Activated CD8-positive, alpha-beta memory T cell treated with anti-CD3 and anti-CD28 coated beads, Interleukin-2, amount 50 U/mL, for 1 hour (primary cell): ENCODE results near the gene NR5A2.

Experiments used
- DNase-seq: peaks from one replicate; pipeline ENCODE4 v3.0.0-alpha.2; 2020; ENCODE audit errors: extremely low read depth

NR5A2 gene

DNA sequence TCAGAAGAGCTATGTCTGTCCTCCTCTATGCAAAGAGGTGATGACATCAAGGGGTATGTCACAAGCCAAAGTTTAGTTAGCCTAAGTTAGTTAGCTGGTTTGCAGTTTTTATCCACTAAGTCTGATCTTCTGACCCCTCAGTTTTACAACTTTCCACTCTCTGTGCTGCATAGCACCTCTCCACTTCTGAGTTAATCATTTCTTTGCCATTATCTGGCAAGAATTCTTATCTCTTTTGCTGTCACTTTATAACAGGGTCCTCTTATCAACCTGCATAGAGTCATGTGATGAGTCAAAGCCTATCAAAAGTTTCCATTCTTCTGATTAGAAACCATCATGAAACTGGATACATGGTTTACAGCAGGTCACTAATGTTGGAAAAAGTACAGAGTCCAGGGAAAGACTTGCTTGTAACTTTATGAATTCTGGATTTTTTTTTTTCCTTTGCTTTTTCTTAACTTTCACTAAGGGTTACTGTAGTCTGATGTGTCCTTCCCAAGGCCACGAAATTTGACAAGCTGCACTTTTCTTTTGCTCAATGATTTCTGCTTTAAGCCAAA is at the start of gene NR5A2:
Gene NR5A2, plus strand, starts transcription at position 447 of the 560 bp plus-strand sequence. CDS start 138 bp downstream, outside the sequence.
- no peak for DNase-seq

DNA sequence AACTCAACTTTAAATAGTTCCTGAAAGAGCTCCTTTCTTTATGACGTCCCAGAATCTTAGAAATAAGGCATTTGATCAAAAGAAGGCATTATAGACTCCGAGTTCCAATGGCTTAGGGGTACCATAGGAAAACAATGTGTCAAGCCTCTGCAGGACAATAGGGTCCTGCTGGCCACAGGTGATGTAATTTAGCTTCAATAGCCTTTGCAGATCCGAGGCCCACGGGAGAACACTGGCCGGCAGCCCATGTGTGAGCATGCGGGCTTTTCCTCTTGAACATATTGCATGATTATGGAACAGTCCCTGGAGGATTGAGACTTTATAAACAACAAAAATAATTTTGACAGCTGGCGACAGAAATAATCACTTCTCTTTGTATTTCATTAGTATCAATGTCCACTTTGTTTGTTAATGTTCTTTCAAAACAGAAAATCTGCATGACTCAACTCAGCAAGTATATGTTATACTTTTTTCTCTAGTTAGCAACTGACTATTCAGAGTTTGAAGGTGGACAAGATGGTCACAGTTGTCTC is 49.0 kb upstream of the NR5A2 start:
- no peak for DNase-seq

DNA sequence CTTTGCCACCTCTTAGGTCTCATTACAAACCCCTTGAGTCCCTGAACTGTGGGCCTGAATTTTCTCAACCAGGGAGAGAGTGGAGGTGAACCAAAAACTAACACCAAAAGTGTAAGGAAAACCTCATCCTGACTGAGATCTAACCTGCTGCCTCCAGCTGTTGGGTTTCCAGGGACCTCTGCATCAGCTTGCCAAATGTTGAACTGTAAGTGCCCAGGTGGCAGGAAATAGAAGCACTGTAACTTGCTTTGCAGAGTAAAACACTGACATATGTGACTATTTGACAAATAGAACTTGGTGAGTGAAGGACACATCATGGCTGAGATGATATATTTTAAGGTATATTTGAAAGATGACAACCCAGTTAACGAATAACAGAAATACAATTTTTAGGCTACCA is 48.4 kb upstream of the NR5A2 start:
- no peak for DNase-seq

DNA sequence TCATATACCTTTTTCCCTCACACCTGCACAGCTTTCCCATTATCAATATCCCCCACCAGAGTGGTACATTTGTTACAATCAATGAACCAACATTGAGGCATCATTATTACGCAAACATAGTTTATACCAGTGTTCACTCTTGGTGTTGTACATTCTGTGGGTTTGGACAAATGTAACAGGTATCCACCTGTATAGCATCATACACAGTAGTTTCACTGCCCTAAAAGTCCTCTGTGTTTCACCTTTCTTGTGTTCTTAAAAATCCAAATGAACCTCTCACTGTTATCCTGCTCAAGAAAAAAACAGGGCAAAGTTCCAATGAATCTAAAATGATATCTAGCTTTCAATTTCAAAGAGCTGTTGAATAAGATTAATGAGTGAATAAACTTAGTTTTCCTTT is 45.9 kb upstream of the NR5A2 start:
- no peak for DNase-seq

DNA sequence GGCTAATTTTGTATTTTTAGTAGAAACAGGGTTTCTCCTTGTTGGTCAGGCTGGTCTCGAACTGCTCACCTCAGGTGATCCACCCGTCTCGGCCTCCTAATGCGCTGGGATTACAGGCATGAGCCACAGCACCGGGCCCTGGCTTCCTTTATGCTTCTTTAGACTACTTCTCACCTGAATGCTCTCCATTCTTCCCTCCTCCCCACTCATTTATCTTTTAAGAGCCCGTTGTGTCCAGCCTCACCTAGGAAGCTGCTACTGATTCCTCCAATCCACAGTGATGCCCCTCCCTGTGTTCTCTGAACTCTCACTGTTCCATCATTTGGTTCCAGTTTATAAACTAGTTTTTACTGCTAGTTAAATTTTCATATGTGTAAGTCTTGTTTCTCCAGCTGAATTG is 44.9 kb upstream of the NR5A2 start:
- no peak for DNase-seq

DNA sequence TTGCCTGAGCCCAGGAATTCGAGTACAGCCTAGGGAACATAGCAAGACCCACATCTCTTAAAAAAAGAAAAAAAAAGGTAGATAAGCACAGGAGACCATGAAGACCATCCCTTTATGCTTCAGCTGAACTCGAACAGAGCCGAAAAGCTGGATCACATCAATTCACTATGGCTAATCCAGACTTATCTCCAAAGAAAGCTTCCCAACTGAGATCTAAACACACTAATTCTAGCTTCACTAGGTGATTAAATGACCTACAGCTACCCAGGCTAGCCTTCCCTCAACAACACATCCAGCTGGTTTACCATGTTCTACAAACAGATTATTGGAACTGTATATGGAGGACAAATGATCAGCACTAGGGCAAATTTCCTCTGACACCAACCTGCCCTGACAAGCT is 44.0 kb upstream of the NR5A2 start:
- DNase-seq: no peak

DNA sequence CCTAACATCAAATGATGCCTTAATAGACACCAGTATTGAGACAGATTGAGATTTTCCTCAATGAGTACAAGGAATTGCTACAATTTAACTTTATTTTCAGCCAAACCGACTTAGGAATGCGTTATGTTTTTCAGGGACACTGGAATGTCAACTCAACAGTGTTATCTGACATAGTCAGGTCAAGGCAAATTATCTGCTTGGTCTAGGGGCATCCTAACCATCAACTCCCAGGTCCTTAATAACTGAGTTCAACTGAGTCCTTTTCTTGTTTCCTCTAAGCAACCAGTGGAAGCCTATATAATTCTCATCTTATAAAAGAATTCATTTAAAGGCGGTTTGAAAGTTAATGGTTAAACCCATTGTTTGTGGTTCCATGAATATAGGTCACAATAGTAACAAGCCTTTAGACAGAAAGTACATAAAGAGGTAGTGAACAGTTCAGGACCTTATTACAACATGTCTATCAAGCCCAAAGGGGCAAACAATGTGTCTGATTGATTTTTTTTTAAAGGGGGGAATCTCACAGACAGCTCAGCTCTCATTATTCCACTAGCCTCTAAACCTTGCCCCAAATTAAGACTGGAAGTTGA is 32.3 kb upstream of the NR5A2 start:
- DNase-seq: no peak

DNA sequence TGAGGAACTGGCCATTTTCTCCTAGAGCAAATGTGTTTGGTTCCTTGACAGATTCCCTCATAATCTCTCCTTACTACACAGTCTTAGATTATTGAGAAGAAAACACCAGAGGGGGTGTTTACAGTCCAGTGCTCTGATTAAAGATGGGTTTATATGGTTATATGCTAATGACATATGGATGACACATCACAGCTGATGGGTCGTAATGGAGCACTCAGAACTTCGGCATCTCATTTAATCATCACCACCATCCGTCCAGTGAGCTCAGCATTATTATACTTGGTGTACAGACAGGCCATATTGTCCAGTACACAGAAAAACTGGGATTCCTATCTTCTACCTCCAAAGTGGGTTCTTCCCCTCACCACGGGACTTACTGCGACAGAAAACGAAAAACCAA is 22.3 kb upstream of the NR5A2 start:
- no peak for DNase-seq

DNA sequence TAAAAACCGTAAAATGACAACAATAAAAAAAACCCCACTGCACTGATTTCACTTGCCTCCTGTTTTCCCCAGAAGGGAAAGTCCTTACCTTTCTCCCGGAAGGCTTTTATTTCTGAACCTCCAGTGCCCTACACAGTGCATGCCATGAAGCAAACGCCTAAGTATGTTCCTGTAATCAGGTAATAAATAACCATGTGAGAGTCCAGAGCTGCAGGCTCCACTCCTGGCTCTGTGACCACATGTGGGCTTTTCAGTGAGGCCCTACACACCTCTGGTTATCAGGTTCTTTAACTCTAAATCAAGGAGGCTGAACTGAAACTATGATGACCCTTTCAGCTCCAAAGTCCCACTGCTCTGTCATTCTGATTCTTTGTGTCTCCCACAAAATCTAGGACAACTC is 20.8 kb upstream of the NR5A2 start:
- DNase-seq: no peak

DNA sequence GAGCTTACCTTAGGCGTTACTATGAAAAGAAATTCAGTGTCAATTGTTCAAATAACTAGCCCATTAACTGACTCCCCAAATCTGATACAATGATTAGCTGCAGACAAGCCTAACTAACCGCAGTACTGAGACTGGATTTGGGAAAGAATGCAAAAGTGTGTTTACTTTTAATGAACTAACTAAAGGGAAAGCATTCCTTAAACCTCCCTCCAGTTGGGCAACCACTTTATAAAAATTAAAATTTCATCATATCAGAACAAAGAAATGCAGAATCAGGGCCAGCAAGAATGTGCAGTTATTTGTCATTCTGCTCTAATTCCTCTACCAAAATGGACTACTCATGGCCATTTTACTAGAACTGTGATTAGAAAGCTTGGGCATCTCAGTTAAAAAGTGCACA is 11.7 kb upstream of the NR5A2 start:
- no peak for DNase-seq

DNA sequence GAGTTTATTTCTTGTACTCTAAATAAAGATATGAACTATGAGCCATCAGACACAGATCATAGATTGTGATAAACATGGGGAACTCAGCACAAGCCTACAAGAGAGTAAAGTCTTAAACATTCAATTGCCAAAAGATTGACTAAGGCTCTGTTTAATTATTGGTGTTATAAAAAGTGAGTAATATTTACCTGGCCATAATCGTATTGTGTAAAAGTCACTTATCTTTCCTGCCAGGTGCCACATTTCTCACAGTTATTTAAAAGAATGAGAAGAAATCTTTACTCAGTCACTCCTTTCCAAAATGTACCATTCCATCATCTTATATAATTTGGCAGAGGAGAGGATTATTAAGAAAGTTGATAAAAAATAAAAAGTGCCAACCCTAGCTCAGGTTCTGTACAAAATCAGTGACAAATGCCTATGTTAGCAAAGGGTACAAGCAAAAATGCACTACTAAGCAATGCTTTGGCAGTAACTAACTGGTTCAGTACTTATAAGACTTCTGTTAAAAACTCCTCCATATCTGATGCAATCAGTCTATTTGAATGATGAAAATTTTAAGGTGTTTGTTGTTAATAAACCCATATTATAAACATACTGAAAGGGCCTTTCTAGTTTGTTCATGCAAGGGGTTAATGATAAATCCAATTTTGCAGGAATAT is 5.8 kb upstream of the NR5A2 start:
- no peak for DNase-seq

DNA sequence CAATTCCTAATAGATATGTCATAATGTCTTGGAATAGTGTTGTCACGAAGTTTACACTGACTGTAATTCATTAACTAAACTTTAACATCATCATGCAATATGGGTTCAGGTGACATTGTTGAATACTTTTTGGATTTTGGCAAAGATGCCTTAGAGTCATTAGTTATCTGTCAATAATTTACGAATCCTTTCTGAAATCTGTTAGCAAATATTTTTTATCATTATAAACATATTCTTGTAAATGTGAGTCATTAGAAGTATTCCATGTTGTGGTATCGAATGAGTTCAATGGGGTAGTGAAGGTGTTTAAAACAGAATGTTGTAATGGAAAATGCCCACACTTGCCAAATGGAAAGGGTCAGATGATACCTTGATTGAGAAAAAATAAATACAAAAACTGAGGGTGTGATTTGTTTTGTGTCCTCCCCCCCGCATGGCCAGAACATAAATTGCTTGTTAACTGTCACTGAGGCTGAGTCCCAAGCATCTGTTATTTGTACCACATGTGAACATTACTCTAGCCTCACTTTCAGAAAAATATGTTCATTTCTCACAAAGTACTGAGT is 5.2 kb upstream of the NR5A2 start:
- DNase-seq: no peak

DNA sequence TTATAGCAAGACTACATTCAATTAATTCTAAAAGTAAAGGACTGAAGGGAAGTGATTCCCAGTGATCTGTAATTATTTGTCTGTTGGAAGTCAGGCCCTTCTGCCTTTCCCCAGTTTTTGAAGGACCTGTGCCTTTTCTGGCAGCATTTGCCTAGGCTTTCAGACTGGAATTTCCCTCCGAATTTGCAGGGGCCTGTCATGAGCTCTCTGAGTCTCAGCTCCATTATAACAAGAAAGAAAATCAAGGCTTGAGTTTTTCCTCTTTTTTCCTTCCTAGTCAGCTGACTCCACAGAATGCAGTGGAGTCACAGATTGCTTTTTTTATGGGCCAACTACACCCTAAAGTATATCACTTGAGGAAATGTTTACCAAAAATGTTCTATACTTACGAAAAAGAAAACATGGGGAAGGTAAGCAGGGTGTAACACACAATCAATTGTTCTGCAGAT is 1.1 kb downstream of the NR5A2 start:
- no peak for DNase-seq

DNA sequence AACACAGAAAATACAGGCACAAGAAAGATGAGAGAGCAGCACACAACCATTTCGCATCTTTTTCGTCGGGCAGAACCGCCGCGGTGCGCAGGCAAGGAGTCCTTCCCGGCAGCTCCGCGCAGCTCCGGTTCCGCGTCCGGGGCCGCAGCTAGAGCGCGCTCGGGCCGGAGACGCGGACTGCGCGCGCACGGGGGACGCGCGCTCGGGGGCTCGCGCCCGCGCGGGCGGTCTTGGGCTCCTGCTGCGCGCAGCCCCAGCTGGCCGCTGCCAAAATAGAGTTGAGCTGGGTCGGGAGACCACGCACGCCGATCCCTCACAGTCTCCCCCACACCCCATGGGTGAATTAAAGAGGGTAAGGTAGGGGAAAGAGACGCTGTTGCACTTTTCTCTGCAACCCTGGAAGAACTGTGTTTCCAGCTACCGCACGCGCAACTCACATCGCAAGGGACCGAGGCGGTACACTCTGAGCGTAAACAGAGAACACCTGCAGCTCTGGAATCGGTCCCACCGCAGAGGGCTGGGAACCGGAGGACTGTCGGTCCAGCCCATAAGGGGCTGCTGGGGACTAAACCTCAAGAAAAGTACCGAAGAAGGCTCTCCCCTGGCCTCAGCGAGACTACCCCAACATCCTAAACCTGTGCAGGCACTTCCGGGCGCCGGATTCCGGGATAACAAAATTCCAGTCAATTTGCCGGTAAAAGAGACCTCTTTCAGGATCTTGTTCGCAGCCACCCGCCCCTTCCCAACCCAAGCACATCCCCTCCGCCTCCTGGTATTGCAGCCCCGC is 1.7 kb downstream of the NR5A2 start:
- DNase-seq: no peak

DNA sequence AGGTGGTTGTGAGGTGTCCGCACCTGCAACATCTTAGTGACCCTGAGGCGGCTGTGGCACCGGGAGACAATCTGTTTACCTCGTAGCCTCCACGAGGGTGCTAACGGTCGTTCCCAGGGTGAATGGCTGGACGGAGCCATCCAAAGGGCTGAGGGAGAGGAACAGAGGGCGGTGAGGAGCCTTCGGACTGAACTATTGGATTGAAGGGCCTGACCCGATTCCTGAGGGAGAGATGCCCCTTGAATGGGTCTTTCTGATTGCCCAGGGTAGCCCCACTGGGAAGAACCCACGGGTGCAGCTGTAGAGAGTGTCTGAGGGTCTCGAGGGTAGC is 2.3 kb downstream of the NR5A2 start:
- DNase-seq: no peak

DNA sequence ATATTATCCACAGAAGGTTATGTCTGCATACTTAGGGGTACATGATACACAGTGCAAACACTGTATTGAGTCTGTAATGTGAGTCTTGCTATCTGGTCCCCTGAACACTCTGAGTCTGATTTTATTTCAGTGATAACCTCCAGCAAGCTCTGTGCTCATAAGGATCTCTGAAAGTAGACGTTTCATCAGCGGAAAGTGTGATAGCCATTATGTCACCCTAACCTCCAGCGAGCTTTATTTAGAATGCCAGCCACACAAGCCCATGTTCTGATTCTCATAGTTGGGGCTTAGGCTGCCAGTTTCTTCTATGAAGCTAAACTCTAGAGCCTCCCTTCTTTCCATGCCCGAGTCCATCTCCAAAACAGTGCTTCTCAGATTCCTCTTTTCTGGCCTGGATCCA is 3.3 kb downstream of the NR5A2 start:
- DNase-seq: no peak

DNA sequence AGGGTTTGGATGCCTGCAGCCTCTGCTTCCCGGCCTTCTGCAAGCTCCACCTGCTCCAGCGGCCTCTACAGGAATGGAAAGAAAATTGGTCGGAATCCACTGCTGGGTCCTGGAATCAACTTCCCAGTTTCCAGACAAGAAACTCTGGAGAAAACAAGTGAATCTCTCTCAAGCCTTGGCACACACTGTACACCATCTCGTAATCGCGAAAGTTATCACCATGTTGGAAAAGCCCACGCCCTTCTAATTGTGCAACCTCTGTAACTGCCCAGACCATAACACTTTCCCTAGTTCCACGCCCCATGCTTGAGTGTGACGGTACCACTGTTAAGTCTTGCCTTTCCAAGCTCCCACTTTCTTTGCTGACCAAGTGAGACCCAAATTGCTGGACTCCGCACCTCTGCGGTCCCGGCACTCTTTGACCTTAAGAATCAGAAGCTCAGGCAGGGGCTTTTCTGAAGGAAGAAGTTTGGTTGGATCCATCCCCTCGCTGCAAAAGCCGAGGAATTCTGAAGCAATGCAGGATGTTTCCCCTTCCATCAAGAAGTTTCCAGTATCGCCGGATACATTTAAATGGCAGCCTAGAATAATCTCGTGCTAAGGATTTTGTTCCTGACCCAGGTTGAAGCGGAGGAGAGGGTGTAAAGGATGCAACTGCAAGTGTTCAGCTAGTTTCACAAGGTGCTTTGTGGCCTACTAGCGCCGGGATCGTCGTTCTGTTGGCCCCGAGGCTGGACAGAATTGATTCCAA is 6.2 kb downstream of the NR5A2 start:
- no peak for DNase-seq

DNA sequence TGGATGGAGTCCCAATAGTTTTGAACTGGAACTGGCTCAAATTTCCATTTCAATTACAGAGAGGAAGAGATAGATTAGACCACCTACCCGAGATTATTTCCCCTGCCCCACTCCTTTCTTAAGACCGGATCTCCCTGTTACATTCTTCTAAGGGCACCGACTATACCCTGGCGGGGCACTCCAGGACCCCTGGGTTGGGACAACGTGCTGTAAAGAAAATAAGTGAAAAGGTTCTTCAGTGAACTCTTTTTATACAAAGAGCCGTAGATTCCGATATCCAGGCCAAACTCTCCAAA is 6.7 kb downstream of the NR5A2 start:
- DNase-seq: no peak

DNA sequence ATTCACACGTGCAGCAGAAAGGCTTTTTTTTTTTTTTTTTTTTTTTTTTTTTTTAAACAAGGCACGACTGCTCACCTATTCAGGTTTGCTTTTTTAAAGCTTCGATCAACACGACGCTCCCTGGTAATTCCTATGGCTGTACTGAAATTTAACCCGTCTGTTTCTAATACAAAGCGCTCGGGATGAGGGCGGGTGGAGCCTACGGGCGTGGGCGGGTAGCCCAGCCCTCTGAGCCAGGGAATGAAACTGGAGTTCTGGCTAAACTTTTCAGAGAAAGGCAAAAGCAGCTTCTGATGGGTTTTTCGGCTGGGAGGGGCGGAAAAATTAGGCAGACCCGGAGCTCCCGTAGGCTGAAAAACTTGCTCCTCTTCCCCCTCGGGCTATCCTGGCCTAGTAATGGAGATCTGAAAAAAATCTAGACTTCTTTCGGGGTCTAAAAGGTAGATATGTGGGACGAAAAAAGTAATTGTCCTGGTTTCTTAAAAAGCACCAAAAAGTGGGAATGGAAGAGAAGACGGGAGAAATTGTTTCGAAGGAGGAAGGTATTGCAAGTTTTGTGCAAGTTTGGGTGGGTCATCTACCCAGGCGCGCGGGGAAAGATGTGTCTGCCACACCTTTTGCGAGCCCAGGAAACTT is 7.4 kb downstream of the NR5A2 start:
- DNase-seq: no peak

DNA sequence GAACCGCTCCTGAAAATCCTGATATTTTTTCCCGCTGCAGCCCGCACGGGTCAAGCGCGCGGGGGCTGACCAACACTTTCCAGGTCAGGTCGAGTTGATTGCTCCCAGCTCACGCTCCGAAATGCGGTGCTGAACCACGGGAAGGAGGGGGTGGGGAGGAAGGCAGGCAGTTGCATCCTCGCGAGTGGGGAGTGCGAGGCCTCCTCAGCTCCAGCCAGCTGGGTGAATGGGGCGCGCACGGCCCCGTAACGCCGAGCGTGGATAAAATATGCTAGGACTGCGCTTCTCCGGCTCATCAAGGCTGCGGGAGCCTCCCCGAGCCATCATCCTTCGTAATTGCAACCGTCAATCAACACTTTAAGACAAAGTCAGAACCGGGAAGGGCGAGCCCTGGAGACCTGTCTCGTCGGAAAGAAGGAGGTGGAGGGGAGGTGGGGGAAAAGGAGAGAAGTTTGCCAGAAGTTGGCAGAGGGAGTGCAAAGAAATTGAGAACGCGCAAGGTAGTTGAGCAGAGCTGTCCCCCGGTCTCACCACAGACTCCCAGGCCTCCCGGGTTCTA is 8.0 kb downstream of the NR5A2 start:
- no peak for DNase-seq
